ENCODE data around the gene GALNT3. TPM values are rescaled to one million over a fixed set of nuclear protein-coding genes. Genes with fewer than 3 reads are reported as not detected.
A peak's percentile ranks its signal among the peaks of the same experiment; 100 is the strongest.

The GALNT3 gene
- total RNA-seq (2014; rRNA removed; shearing (Covaris generic); ENCODE audit: low replicate concordance) = 0.37 and 0.43 TPM in 2 replicates

DNA sequence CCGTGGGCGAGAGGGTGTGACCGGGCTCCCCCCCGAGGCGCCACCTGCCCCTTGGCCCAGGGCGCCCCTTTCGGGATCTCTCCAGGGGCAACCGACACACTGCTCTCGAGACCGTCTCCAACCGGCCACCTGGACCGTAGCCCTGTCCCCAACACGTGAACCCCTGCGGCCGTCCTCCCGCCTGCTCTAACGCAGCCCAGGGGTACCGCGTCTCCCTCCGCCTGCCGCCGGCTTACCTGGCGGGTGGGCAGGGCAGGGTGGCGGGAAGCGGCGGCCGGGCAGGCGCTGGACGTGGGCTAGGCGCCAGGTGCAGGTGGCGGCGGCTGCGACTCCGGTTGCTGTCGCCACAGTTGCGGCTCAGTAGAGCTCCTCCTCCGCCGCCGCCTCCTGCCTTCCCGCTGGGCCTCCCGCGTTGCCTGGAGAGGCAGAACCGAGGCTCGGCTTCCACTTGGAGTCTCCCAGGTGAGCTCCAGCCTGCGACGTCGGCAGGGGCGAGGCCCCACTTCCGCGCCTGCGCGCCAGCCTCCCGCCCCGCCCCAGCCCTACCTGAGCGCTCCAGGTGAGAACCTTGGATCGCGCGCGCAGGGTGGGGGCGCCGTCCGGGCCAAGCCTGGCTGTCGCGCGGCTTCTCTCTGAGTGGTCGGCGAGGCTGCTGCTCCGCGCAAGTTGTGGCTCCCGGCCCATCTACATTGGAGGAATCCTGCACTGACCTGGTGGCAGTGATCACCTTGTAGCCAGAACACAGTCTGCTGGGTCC, at the start of gene GALNT3:
Gene GALNT3, minus strand, starts transcription at position 469 of the 757 bp plus-strand sequence. CDS start 23,547 bp downstream, outside the sequence.
- no peak for DNase-seq (ENCODE audit: low read depth)
- in situ Hi-C loops (cut with HindIII; ENCODE audit: low pct_unique_long_range_greater_than_20kb, low sequenced_read_pairs) = no loop called here

- DNase-seq (ENCODE audit: low read depth) = no peak
- in situ Hi-C loops (cut with HindIII; ENCODE audit: low pct_unique_long_range_greater_than_20kb, low sequenced_read_pairs) = no loop called here
These were observed 49.3 kb upstream of the GALNT3 start for GRCh38 chr2:165843351-165843750.

DNA sequence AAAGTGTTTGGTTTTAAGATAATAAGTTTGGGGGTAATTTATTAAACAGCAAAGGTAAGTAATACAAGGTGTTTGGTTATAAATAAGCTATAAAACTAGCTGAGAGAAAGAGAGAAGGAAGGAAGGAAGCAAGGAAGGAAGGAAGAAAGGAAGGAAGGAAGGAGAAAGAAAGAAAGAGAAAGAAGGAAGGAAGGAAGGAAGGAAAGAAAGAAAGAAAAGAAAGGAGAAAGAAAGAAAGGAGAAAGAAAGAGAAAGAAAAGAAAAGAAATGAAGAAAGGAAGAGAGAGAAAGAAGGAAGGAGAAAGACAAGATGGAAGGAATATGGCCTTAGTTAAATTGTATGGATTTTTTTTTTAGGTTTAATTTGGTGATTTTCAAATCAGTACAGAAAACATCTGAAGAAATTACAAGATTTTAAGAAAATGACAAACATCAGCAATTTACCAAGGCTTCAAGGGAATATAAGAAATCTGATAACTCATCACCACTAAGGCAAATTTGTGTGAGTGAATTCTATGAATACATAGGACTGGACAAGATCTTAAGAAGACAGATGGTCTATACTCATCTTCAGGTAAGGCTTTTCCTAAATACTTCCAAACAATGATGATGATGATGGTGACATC, 46.4 kb upstream of the GALNT3 start:
- in situ Hi-C loops (cut with HindIII; ENCODE audit: low pct_unique_long_range_greater_than_20kb, low sequenced_read_pairs) = no loop called here
- DNase-seq (ENCODE audit: low read depth) = no peak

DNA sequence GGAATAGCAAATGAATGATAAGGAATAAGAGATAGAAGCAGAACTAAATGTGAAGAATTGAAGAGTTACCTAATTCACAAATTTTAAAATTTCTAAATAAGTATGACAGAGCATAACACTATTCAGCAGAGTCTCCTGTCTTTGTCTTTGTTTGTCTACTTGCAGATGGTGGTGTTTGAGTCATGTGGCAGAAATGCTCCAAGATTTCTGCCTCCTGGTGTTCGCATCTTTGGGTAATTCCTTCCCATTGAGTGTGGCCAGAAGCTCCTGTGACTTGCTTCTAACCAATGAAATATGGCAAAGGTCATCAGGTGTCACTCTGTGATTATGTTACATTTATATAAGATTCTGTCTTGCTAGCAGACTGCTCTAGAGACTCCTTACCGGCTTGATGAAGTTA, 45.6 kb upstream of the GALNT3 start:
- in situ Hi-C loops (cut with HindIII; ENCODE audit: low pct_unique_long_range_greater_than_20kb, low sequenced_read_pairs) = no loop called here
- DNase-seq (ENCODE audit: low read depth) = no peak

- DNase-seq (ENCODE audit: low read depth) = no peak
- in situ Hi-C loops (cut with HindIII; ENCODE audit: low pct_unique_long_range_greater_than_20kb, low sequenced_read_pairs) = no loop called here
These were observed 43.1 kb upstream of the GALNT3 start for GRCh38 chr2:165837122-165837521.

DNA sequence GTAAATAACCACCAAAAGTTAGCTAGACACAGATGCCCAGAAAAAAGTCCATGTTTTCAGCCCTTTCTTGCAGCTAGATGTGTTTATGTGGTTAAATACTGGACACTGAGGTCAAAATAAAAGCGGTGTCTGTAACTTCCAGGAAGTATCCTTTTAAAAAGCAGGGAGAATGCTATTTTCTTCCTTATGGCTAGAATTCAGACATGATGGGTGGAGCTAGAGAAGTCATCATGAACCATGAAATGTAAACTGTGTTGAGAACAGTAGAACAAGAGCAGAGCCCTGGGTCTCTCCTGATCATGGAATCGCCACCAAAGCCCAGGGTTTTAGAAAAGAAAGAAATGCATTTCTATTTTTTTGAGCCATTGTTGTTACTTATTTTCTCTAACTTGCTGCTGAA, 41.3 kb upstream of the GALNT3 start:
- in situ Hi-C loops (cut with HindIII; ENCODE audit: low pct_unique_long_range_greater_than_20kb, low sequenced_read_pairs) = no loop called here
- DNase-seq (ENCODE audit: low read depth) = no peak

GRCh38 chr2:165833156-165833555, 39.1 kb upstream of the GALNT3 start:
- DNase-seq (ENCODE audit: low read depth) = peak; percentile 18
- in situ Hi-C loops (cut with HindIII; ENCODE audit: low pct_unique_long_range_greater_than_20kb, low sequenced_read_pairs) = no loop called here

DNA sequence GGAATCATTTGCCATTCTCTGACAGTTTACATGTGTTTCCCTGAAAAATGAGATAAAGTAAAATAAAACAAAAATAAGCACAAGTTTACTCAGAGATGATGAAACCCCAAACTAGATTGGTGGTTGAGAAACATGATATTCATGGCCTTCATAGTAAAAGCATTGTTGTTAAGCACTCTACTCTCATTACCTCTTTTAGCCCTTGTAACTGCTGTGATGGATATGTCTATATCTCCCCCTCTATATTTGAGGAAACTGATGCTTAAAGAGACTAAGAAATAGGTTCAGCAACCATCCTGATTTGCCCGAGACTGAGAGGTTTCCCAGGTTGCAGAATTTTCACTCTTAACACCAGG, 33.9 kb upstream of the GALNT3 start:
- in situ Hi-C loops (cut with HindIII; ENCODE audit: low pct_unique_long_range_greater_than_20kb, low sequenced_read_pairs) = no loop called here
- no peak for DNase-seq (ENCODE audit: low read depth)

DNA sequence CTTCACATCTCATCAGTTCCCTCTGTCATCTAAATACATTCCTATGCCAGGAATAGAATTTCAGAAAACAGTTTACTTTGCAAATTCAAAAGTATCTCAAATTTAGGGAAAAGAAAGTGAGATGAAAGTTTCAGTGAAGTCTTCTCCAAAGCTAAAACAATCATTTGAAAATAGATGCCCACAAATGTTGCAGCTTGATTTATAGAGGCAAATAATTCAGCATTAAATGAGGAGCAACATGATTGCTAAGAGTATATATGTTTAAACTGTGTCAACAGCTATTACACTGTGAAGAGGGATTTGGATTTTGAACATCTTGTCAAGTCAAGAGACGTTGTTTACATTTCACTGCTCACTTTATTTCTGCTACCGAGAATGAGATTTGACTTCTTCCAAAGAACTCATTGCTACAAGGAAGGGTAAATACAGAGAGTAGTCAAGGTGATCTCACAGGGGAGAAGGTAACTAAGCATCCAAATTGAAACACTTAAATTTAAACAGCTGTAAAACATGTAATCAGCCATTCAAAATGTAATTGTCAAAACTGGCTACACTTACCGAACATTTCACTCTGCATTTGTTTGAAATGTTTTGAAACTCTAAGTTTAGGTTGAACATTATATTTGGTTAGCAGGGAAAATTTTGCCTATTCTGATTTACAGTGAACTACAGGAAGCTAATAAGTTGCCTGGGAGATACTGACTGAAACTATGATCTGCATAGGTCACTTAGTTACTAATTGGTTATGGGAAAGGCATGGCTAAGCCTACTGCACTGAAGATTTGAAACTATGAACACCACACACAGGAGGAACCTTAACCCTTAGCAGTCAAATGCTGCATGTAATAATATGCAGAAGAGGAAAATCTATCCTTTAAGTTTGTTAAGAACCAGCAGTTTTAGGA, 33.2 kb upstream of the GALNT3 start:
- in situ Hi-C loops (cut with HindIII; ENCODE audit: low pct_unique_long_range_greater_than_20kb, low sequenced_read_pairs) = no loop called here
- no peak for DNase-seq (ENCODE audit: low read depth)

- no peak for DNase-seq (ENCODE audit: low read depth)
- in situ Hi-C loops (cut with HindIII; ENCODE audit: low pct_unique_long_range_greater_than_20kb, low sequenced_read_pairs) = no loop called here
These were observed 31.0 kb upstream of the GALNT3 start for GRCh38 chr2:165825041-165825440.

DNA sequence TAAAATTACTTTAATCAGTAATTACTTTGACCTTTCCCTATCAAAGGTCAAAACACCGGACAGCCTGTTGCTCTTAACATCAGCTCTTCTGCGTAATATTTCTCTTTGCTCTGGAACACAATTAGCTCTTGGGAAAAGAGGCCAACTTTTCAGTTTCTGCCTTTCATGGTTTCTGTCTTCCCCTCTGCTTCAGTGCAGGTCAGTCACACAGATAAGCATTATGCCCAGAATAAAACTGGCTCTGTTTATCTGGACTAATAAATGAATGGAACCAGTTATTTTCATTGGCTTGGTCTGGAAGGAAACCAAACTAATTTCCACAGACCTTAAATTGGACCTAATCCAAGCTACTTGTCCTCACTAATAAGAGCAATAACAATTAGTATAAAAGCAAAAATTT, 26.2 kb upstream of the GALNT3 start:
- DNase-seq (ENCODE audit: low read depth) = no peak
- in situ Hi-C loops (cut with HindIII; ENCODE audit: low pct_unique_long_range_greater_than_20kb, low sequenced_read_pairs) = no loop called here

GRCh38 chr2:165818920-165819319, 24.9 kb upstream of the GALNT3 start:
- in situ Hi-C loops (cut with HindIII; ENCODE audit: low pct_unique_long_range_greater_than_20kb, low sequenced_read_pairs) = no loop called here
- DNase-seq (ENCODE audit: low read depth) = no peak

- no peak for DNase-seq (ENCODE audit: low read depth)
- in situ Hi-C loops (cut with HindIII; ENCODE audit: low pct_unique_long_range_greater_than_20kb, low sequenced_read_pairs) = no loop called here
These were observed 21.5 kb upstream of the GALNT3 start for GRCh38 chr2:165815299-165816141.

DNA sequence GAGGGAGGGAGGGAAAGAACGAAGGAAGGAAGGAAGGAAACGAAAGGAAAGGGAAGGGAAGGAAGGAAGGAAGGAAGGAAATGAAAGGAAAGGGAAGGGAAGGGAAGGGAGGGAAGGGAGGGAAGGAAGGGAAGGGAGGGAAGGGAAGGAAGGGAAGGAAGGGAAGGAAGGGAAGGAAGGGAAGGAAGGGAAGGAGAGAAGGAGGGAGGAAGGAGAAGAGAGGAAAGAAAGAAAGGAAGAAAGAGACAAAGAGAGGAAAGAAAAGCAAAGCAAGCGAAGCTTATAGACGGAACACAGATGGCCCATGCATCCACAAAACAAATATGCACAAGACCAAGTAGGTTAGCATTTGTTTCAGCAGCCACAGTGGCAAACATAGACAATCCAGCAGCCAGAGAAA, 20.4 kb upstream of the GALNT3 start:
- in situ Hi-C loops (cut with HindIII; ENCODE audit: low pct_unique_long_range_greater_than_20kb, low sequenced_read_pairs) = no loop called here
- DNase-seq (ENCODE audit: low read depth) = no peak

DNA sequence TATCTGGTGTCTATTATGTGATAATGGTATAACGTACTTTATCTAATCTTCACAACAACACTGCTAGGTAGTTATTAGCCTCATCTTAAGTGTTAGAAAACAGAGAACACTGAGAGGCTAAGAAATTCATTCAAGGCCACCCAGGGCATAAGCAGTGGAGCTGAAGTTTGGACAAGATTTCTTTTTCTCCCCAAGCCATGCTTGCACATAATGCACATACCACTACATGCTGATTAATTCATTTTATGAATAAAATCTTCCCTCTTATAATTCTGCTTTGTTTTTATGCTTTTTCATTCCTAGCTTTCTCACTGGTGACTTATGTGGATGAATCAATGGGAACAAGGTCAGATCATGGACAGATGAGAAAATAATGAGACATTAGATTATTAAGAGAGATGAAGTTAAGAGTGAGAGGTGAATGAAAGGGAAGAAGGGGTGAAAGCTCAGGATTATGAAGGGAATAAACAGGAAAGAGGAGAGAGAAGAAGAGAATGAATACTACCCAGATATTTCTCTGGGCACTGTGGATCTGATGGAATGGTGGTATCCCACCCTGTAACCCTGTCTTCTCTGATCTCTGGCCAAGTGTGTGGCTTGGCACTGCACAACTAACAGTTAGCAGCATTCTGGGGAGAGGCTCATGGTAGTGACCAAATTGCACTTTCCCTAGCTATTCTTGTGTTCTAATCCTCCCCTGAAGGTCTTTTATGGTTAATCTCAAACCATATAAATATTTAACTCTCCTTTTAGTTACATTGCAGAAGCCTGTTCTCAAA, 17.7 kb upstream of the GALNT3 start:
- no peak for DNase-seq (ENCODE audit: low read depth)
- in situ Hi-C loops (cut with HindIII; ENCODE audit: low pct_unique_long_range_greater_than_20kb, low sequenced_read_pairs) = no loop called here

GRCh38 chr2:165810418-165810817, 16.4 kb upstream of the GALNT3 start:
- no peak for DNase-seq (ENCODE audit: low read depth)
- in situ Hi-C loops (cut with HindIII; ENCODE audit: low pct_unique_long_range_greater_than_20kb, low sequenced_read_pairs) = no loop called here

DNA sequence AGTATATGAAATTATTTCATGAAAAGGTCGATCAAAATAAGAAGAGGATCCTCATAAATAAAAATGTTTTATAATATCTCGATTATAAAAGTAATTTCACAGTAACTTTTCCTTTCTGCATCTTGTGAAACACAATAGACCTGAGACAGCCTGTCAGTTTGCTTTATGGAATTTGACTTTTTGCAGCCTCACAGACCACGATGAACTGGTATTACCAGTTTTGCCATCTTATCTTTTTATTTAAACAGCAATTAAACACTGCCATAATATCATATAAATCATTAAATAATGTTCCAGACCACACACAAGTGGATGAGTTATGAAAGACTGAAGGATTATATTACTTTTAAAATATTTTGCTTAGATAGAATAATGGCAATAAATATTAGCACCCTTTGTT, 10.7 kb upstream of the GALNT3 start:
- in situ Hi-C loops (cut with HindIII; ENCODE audit: low pct_unique_long_range_greater_than_20kb, low sequenced_read_pairs) = no loop called here
- DNase-seq (ENCODE audit: low read depth) = no peak
